NCI-H345 treated with DMSO at 0.1 percent for 48 hours (cell line): ENCODE data around the gene CLMN.
"Not testable (repeated sequence)": the region's sequence is repeated elsewhere in the genome, so short reads cannot be mapped to it uniquely, and the experiment has no call there.

ENCODE experiments used
- DNase-seq: peaks from one replicate; lab custom pipeline; 2025; ENCODE audit not compliant: unreplicated experiment; lab: John Stamatoyannopoulos, UW

The CLMN gene

GRCh38 chr14:95142208-95142607, 177.5 kb downstream of the CLMN start:
- DNase-seq: no peak

- no peak for DNase-seq
These were observed 178.0 kb downstream of the CLMN start for GRCh38 chr14:95141684-95142083.

GRCh38 chr14:95140060-95140858, 179.4 kb downstream of the CLMN start:
- no peak for DNase-seq

GRCh38 chr14:95138876-95139275, 180.8 kb downstream of the CLMN start:
- DNase-seq: no peak

GRCh38 chr14:95138455-95138854, 181.3 kb downstream of the CLMN start:
- DNase-seq: not testable (repeated sequence)

GRCh38 chr14:95137804-95138167, 181.9 kb downstream of the CLMN start:
- no peak for DNase-seq

- no peak for DNase-seq
These were observed 182.4 kb downstream of the CLMN start for GRCh38 chr14:95137164-95137803.

GRCh38 chr14:95136631-95137030, 183.1 kb downstream of the CLMN start:
- DNase-seq: no peak

GRCh38 chr14:95134304-95134933, 185.3 kb downstream of the CLMN start:
- DNase-seq: no peak

- DNase-seq: no peak
These were observed 186.4 kb downstream of the CLMN start for GRCh38 chr14:95133282-95133681.

- DNase-seq: no peak
These were observed 186.9 kb downstream of the CLMN start for GRCh38 chr14:95132760-95133159.
